ENCODE measurements around the gene SMC5.
A peak's percentile ranks its signal among the peaks of the same experiment; 100 is the strongest.

The SMC5 gene

GRCh38 chr9:70250221-70250620 lies 8.6 kb upstream of the SMC5 start:
- no peak overlapping the region for H2AFZ ChIP-seq (ENCODE audit: low read depth, low read length)
- no peak overlapping the region for H4K8ac ChIP-seq (ENCODE audit: low read length)
- H3K4me3 ChIP-seq (ENCODE audit: insufficient read depth in 1 of 2, low read depth in 1 of 2, low read length in 2 of 2) = no peak overlapping the region
- no peak overlapping the region for H3K27ac ChIP-seq (ENCODE audit: low read length, poor library complexity, severe bottlenecking)
- no peak overlapping the region for H2BK5ac ChIP-seq (ENCODE audit: low read depth, low read length, poor library complexity, severe bottlenecking)
- H4K91ac ChIP-seq (ENCODE audit: low read length) = no peak overlapping the region
- no peak overlapping the region for H3K4ac ChIP-seq (ENCODE audit: low read depth in 1 of 2, low read length in 2 of 2)
- no peak overlapping the region for H2BK15ac ChIP-seq (ENCODE audit: low read depth, poor library complexity, severe bottlenecking)
- no peak overlapping the region for H3K4me2 ChIP-seq (ENCODE audit: low read length, poor library complexity, severe bottlenecking)
- 100% methylated on average over 1 of the region's 1 CpG for WGBS
- no peak overlapping the region for H2AK5ac ChIP-seq (ENCODE audit: low read length, severe bottlenecking)
- DNase-seq = no peak
- no peak overlapping the region for H3K18ac ChIP-seq (ENCODE audit: low read depth in 1 of 2, low read length in 2 of 2)
- H3K23ac ChIP-seq (ENCODE audit: low read length in 2 of 2) = no peak overlapping the region
- peaks cover 1% of the 10 kb centered on the region for H3K4me1 ChIP-seq (ENCODE audit: control insufficient read depth, insufficient read depth, low read depth, low read length)
- no peaks in the 10 kb centered on the region for H3K9me3 ChIP-seq (ENCODE audit: control insufficient read depth, low read length)
- no peak overlapping the region for H2BK12ac ChIP-seq (ENCODE audit: low read length in 2 of 2)
- peaks cover 9% of the 10 kb centered on the region for H3K79me1 ChIP-seq (replicated peaks; ENCODE audit: low read length, poor library complexity, severe bottlenecking)
- no peaks in the 10 kb centered on the region for H3K27me3 ChIP-seq (ENCODE audit: control insufficient read depth in 1 of 2, insufficient read depth in 1 of 2, low read length in 2 of 2)
- no peaks in the 10 kb centered on the region for H3K36me3 ChIP-seq (ENCODE audit: control insufficient read depth in 1 of 2, insufficient read depth in 2 of 2, low read depth in 1 of 2, low read length in 2 of 2)
- no peak overlapping the region for H3K9ac ChIP-seq (ENCODE audit: low read length)
- no peak overlapping the region for H3K14ac ChIP-seq (ENCODE audit: low read length in 2 of 2)
- no peak overlapping the region for H2BK120ac ChIP-seq (ENCODE audit: low read depth, low read length)

GRCh38 chr9:70255486-70255885 lies 3.3 kb upstream of the SMC5 start:
- peak overlapping the region; percentile 93 for H3K27ac ChIP-seq (ENCODE audit: low read length, poor library complexity, severe bottlenecking)

GRCh38 chr9:70256123-70256551 lies 2.6 kb upstream of the SMC5 start:
- peak overlapping the region; percentile 84 for H2BK15ac ChIP-seq (ENCODE audit: low read depth, poor library complexity, severe bottlenecking)

More at GRCh38 chr9:70255486-70255885, 3.3 kb upstream of the SMC5 start:
- no peak overlapping the region for H4K91ac ChIP-seq (ENCODE audit: low read length)
- no peak overlapping the region for H2BK12ac ChIP-seq (ENCODE audit: low read length in 2 of 2)
- H2BK120ac ChIP-seq (ENCODE audit: low read depth, low read length) = no peak overlapping the region
- H3K79me1 ChIP-seq (replicated peaks; ENCODE audit: low read length, poor library complexity, severe bottlenecking) = peaks cover 11% of the 10 kb centered on the region
- H3K23ac ChIP-seq (ENCODE audit: low read length in 2 of 2) = no peak overlapping the region
- peak overlapping the region in 1 of 2 experiments; percentile 54 for H3K4me3 ChIP-seq (ENCODE audit: insufficient read depth in 1 of 2, low read depth in 1 of 2, low read length in 2 of 2)
- no peak overlapping the region for H2AK5ac ChIP-seq (ENCODE audit: low read length, severe bottlenecking)
- no peak overlapping the region for H3K4ac ChIP-seq (ENCODE audit: low read depth in 1 of 2, low read length in 2 of 2)
- H2BK5ac ChIP-seq (ENCODE audit: low read depth, low read length, poor library complexity, severe bottlenecking) = no peak overlapping the region
- no peak overlapping the region for H3K18ac ChIP-seq (ENCODE audit: low read depth in 1 of 2, low read length in 2 of 2)
- peaks cover 10% of the 10 kb centered on the region for H3K4me1 ChIP-seq (ENCODE audit: control insufficient read depth, insufficient read depth, low read depth, low read length)
- H3K9me3 ChIP-seq (ENCODE audit: control insufficient read depth, low read length) = no peaks in the 10 kb centered on the region
- DNase-seq = peak; percentile 44
- no peak overlapping the region for H4K8ac ChIP-seq (ENCODE audit: low read length)
- H2AFZ ChIP-seq (ENCODE audit: low read depth, low read length) = no peak overlapping the region
- H3K9ac ChIP-seq (ENCODE audit: low read length) = peak overlapping the region; percentile 77
- H3K4me2 ChIP-seq (ENCODE audit: low read length, poor library complexity, severe bottlenecking) = peak overlapping the region; percentile 84
- no peaks in the 10 kb centered on the region for H3K36me3 ChIP-seq (ENCODE audit: control insufficient read depth in 1 of 2, insufficient read depth in 2 of 2, low read depth in 1 of 2, low read length in 2 of 2)
- H2BK15ac ChIP-seq (ENCODE audit: low read depth, poor library complexity, severe bottlenecking) = no peak overlapping the region
- no peaks in the 10 kb centered on the region for H3K27me3 ChIP-seq (ENCODE audit: control insufficient read depth in 1 of 2, insufficient read depth in 1 of 2, low read length in 2 of 2)
- H3K14ac ChIP-seq (ENCODE audit: low read length in 2 of 2) = no peak overlapping the region

GRCh38 chr9:70257502-70257901 lies 1.3 kb upstream of the SMC5 start:
- Histone ChIP-seq H4K8ac (ENCODE audit: low read length) (no peak overlapping the region), H3K27ac (ENCODE audit: low read length, poor library complexity, severe bottlenecking) (peak overlapping the region; percentile 87), H3K4ac (ENCODE audit: low read depth in 1 of 2, low read length in 2 of 2) (peak overlapping the region in 1 of 2 experiments; percentile 37), H4K91ac (ENCODE audit: low read length) (no peak overlapping the region), H3K14ac (ENCODE audit: low read length in 2 of 2) (no peak overlapping the region), H2BK15ac (ENCODE audit: low read depth, poor library complexity, severe bottlenecking) (no peak overlapping the region), H2BK12ac (ENCODE audit: low read length in 2 of 2) (peak overlapping the region in 1 of 2 experiments; percentile 64), H3K79me1 (replicated peaks; ENCODE audit: low read length, poor library complexity, severe bottlenecking) (peaks cover 8% of the 10 kb centered on the region), H3K36me3 (ENCODE audit: control insufficient read depth in 1 of 2, insufficient read depth in 2 of 2, low read depth in 1 of 2, low read length in 2 of 2) (peaks cover 0 to 17% of the 10 kb centered on the region in 2 experiments), H3K23ac (ENCODE audit: low read length in 2 of 2) (peak overlapping the region in 1 of 2 experiments; percentile 20), H2AFZ (ENCODE audit: low read depth, low read length) (no peak overlapping the region), H2BK5ac (ENCODE audit: low read depth, low read length, poor library complexity, severe bottlenecking) (no peak overlapping the region), H2AK5ac (ENCODE audit: low read length, severe bottlenecking) (peak overlapping the region; percentile 89), H2BK120ac (ENCODE audit: low read depth, low read length) (peak overlapping the region; percentile 50), H3K4me3 (ENCODE audit: insufficient read depth in 1 of 2, low read depth in 1 of 2, low read length in 2 of 2) (peak overlapping the region in 1 of 2 experiments; percentile 97), H3K9me3 (ENCODE audit: control insufficient read depth, low read length) (no peaks in the 10 kb centered on the region), H3K18ac (ENCODE audit: low read depth in 1 of 2, low read length in 2 of 2) (peak overlapping the region in 1 of 2 experiments; percentile 21), H3K4me1 (ENCODE audit: control insufficient read depth, insufficient read depth, low read depth, low read length) (peaks cover 14% of the 10 kb centered on the region), H3K27me3 (ENCODE audit: control insufficient read depth in 1 of 2, insufficient read depth in 1 of 2, low read length in 2 of 2) (no peaks in the 10 kb centered on the region), H3K9ac (ENCODE audit: low read length) (peak overlapping the region; percentile 97), H3K4me2 (ENCODE audit: low read length, poor library complexity, severe bottlenecking) (peak overlapping the region; percentile 53)
- WGBS = no CpG with 5 or more reads among the region's 3 CpGs
- peak; percentile 23 for DNase-seq

More at GRCh38 chr9:70256123-70256551, 2.6 kb upstream of the SMC5 start:
- H2BK12ac ChIP-seq (ENCODE audit: low read length in 2 of 2) = peak overlapping the region; percentile 11 to 72
- H2AFZ ChIP-seq (ENCODE audit: low read depth, low read length) = peak overlapping the region; percentile 77
- peak overlapping the region; percentile 93 for H3K27ac ChIP-seq (ENCODE audit: low read length, poor library complexity, severe bottlenecking)
- peak overlapping the region; percentile 89 for H4K8ac ChIP-seq (ENCODE audit: low read length)
- peak overlapping the region in 1 of 2 experiments; percentile 73 for H3K4ac ChIP-seq (ENCODE audit: low read depth in 1 of 2, low read length in 2 of 2)
- no peak overlapping the region for H4K91ac ChIP-seq (ENCODE audit: low read length)
- no peak overlapping the region for H2AK5ac ChIP-seq (ENCODE audit: low read length, severe bottlenecking)
- 2% methylated on average over 6 of the region's 7 CpGs for WGBS
- peak overlapping the region; percentile 97 for H2BK120ac ChIP-seq (ENCODE audit: low read depth, low read length)
- H3K4me2 ChIP-seq (ENCODE audit: low read length, poor library complexity, severe bottlenecking) = peak overlapping the region; percentile 84
- no peaks in the 10 kb centered on the region for H3K9me3 ChIP-seq (ENCODE audit: control insufficient read depth, low read length)
- H3K18ac ChIP-seq (ENCODE audit: low read depth in 1 of 2, low read length in 2 of 2) = peak overlapping the region; percentile 80 to 86
- peak; percentile 85 for DNase-seq
- peaks cover 11% of the 10 kb centered on the region for H3K79me1 ChIP-seq (replicated peaks; ENCODE audit: low read length, poor library complexity, severe bottlenecking)
- peaks cover 0 to 3% of the 10 kb centered on the region in 2 experiments for H3K36me3 ChIP-seq (ENCODE audit: control insufficient read depth in 1 of 2, insufficient read depth in 2 of 2, low read depth in 1 of 2, low read length in 2 of 2)
- H2BK5ac ChIP-seq (ENCODE audit: low read depth, low read length, poor library complexity, severe bottlenecking) = peak overlapping the region; percentile 68
- H3K27me3 ChIP-seq (ENCODE audit: control insufficient read depth in 1 of 2, insufficient read depth in 1 of 2, low read length in 2 of 2) = no peaks in the 10 kb centered on the region
- peak overlapping the region; percentile 77 for H3K9ac ChIP-seq (ENCODE audit: low read length)
- peak overlapping the region in 1 of 2 experiments; percentile 54 for H3K4me3 ChIP-seq (ENCODE audit: insufficient read depth in 1 of 2, low read depth in 1 of 2, low read length in 2 of 2)
- peaks cover 14% of the 10 kb centered on the region for H3K4me1 ChIP-seq (ENCODE audit: control insufficient read depth, insufficient read depth, low read depth, low read length)
- H3K14ac ChIP-seq (ENCODE audit: low read length in 2 of 2) = no peak overlapping the region
- no peak overlapping the region for H3K23ac ChIP-seq (ENCODE audit: low read length in 2 of 2)

Data from mesenchymal stem cell (in vitro differentiated cells and primary cell).